H9 (cell line): ENCODE data around the gene FNDC8. TPM values are rescaled to one million over a fixed set of nuclear protein-coding genes. Genes with fewer than 3 reads are reported as not detected.

Experiments
- DNase-seq: peaks from one replicate; pipeline ENCODE4 v3.0.0-alpha.2; 2017
- H2AFZ ChIP-seq: one replicate; pipeline ENCODE4 v1.6.1; 2013; ENCODE audit warnings: mild to moderate bottlenecking, low read length, control low read depth, moderate library complexity
- H2AK5ac ChIP-seq: 2 replicates; pipeline ENCODE4 v1.6.1; 2013; ENCODE audit warnings: low read length, control low read depth, mixed read lengths; ENCODE audit not compliant: insufficient read length
- H2BK120ac ChIP-seq: one replicate; pipeline ENCODE4 v1.6.1; 2013; ENCODE audit warnings: low read depth, mild to moderate bottlenecking, low read length, control low read depth, inconsistent platforms; ENCODE audit not compliant: poor library complexity, severe bottlenecking
- H2BK12ac ChIP-seq: 2 replicates; pipeline ENCODE4 v1.6.1; 2013; ENCODE audit warnings: low read length, control low read depth, mixed read lengths, low read depth; ENCODE audit not compliant: insufficient read length
- H2BK15ac ChIP-seq: 2 replicates; pipeline ENCODE4 v1.6.1; 2013; ENCODE audit warnings: low read depth, low read length, control low read depth
- H2BK20ac ChIP-seq: one replicate; pipeline ENCODE4 v1.6.1; 2013; ENCODE audit warnings: low read depth, mild to moderate bottlenecking, low read length, control low read depth, inconsistent platforms; ENCODE audit not compliant: poor library complexity, severe bottlenecking
- H2BK5ac ChIP-seq: 2 replicates; pipeline ENCODE4 v1.6.1; 2013; ENCODE audit warnings: low read length, control low read depth, mixed read lengths; ENCODE audit not compliant: insufficient read length
- H3K14ac ChIP-seq: 2 replicates; pipeline ENCODE4 v1.6.1; 2013; ENCODE audit warnings: low read length, control low read depth; ENCODE audit not compliant: insufficient read depth
- H3K18ac ChIP-seq: 2 replicates; pipeline ENCODE4 v1.6.1; 2013; ENCODE audit warnings: low read depth, mild to moderate bottlenecking, mixed read lengths, low read length, control low read depth; ENCODE audit not compliant: insufficient read length
- H3K23ac ChIP-seq: 2 replicates; pipeline ENCODE4 v1.6.1; 2013; ENCODE audit warnings: low read length, control low read depth, mixed read lengths, low read depth; ENCODE audit not compliant: insufficient read length
- H3K23me2 ChIP-seq: 2 replicates; pipeline ENCODE4 v1.6.1; 2013; ENCODE audit warnings: low read depth, mild to moderate bottlenecking, mixed read lengths, low read length, control low read depth; ENCODE audit not compliant: insufficient read length, poor library complexity, severe bottlenecking
- H3K27ac ChIP-seq: 2 replicates; pipeline ENCODE4 v1.5.1; 2013; ENCODE audit warnings: low read length, control low read depth, mixed read lengths, low read depth; ENCODE audit not compliant: insufficient read length
- H3K27me3 ChIP-seq: 2 replicates; pipeline ENCODE4 v1.6.1; 2013; ENCODE audit warnings: low read length, control low read depth, inconsistent platforms; ENCODE audit not compliant: insufficient read depth
- H3K4ac ChIP-seq: 2 replicates; pipeline ENCODE4 v1.6.1; 2013; ENCODE audit warnings: low read depth, mild to moderate bottlenecking, control low read depth, inconsistent platforms, low read length, moderate library complexity
- H3K4me1 ChIP-seq: 2 replicates; pipeline ENCODE4 v1.6.1; 2013; ENCODE audit warnings: low read length, control low read depth, inconsistent platforms; ENCODE audit not compliant: insufficient read depth
- H3K4me2 ChIP-seq: 2 replicates; pipeline ENCODE4 v1.6.1; 2013; ENCODE audit warnings: low read length, control low read depth, mixed read lengths; ENCODE audit not compliant: insufficient read length, insufficient read depth
- H3K56ac ChIP-seq: 2 replicates; pipeline ENCODE4 v1.6.1; 2013; ENCODE audit warnings: low read depth, mild to moderate bottlenecking, mixed read lengths, low read length, control low read depth; ENCODE audit not compliant: insufficient read length
- H3K79me1 ChIP-seq: 2 replicates; pipeline ENCODE4 v1.6.1; 2013; ENCODE audit warnings: low read depth, mild to moderate bottlenecking, moderate library complexity, low read length, control low read depth, inconsistent platforms; ENCODE audit not compliant: insufficient read depth, poor library complexity, severe bottlenecking
- H3K79me2 ChIP-seq: 2 replicates; pipeline ENCODE4 v1.6.1; 2013; ENCODE audit warnings: low read length, control low read depth, inconsistent platforms; ENCODE audit not compliant: insufficient read depth
- H3K9ac ChIP-seq: 2 replicates; pipeline ENCODE4 v1.6.1; 2013; ENCODE audit warnings: low read length, control low read depth, mixed read lengths; ENCODE audit not compliant: insufficient read length; ENCODE audit errors: extremely low read depth
- H3K9me3 ChIP-seq: one replicate; pipeline ENCODE4 v1.6.1; 2013; ENCODE audit warnings: low read depth, low read length, inconsistent platforms; ENCODE audit not compliant: control insufficient read depth
- H3T11ph ChIP-seq: one replicate; pipeline ENCODE4 v1.6.1; 2013; ENCODE audit warnings: mild to moderate bottlenecking, low read length, control low read depth, inconsistent platforms
- H4K20me1 ChIP-seq: one replicate; pipeline ENCODE4 v1.6.1; 2013; ENCODE audit not compliant: control insufficient read depth, insufficient read length, insufficient read depth
- H4K5ac ChIP-seq: 2 replicates; pipeline ENCODE4 v1.6.1; 2013; ENCODE audit warnings: low read depth, mild to moderate bottlenecking, mixed read lengths, low read length, control low read depth; ENCODE audit not compliant: insufficient read length
- H4K8ac ChIP-seq: replicated peaks from 2 replicates; pipeline ENCODE4 v1.6.1; 2013; ENCODE audit warnings: low read length, control low read depth, mixed read lengths, low read depth; ENCODE audit not compliant: insufficient read length
- H4K91ac ChIP-seq: 2 replicates; pipeline ENCODE4 v1.6.1; 2013; ENCODE audit warnings: low read depth, mild to moderate bottlenecking, moderate library complexity, mixed read lengths, low read length, control low read depth; ENCODE audit not compliant: insufficient read length
- H3K27ac Mint-ChIP-seq, 3 experiments: 2 replicates in 2 of 3; 3 replicates in 1 of 3; pipeline ENCODE4 v1.8.0; 2020 to 2021; ENCODE audit warnings: mixed read lengths in 3 of 3, mild to moderate bottlenecking in 1 of 3, moderate library complexity in 1 of 3
- H3K27me3 Mint-ChIP-seq: 2 replicates; pipeline ENCODE4 v1.8.0; 2021; ENCODE audit warnings: low read depth, mild to moderate bottlenecking, moderate library complexity, mixed read lengths
- H3K36me3 Mint-ChIP-seq, 3 experiments: 2 replicates in 2 of 3; 3 replicates in 1 of 3; pipeline ENCODE4 v1.8.0; 2020 to 2021; ENCODE audit warnings: low read depth in 3 of 3, mixed read lengths in 3 of 3; ENCODE audit not compliant: insufficient read depth in 1 of 3
- H3K4me1 Mint-ChIP-seq, 2 experiments: 2 replicates each; pipeline ENCODE4 v1.8.0; 2020; ENCODE audit warnings: mixed read lengths in 2 of 2
- H3K4me3 Mint-ChIP-seq, 2 experiments: 2 replicates in 1 of 2; 3 replicates in 1 of 2; pipeline ENCODE4 v1.8.0; 2020 to 2021; ENCODE audit warnings: mild to moderate bottlenecking in 2 of 2, mixed read lengths in 2 of 2, moderate library complexity in 1 of 2
- H3K9me3 Mint-ChIP-seq, 2 experiments: 2 replicates in 1 of 2; 3 replicates in 1 of 2; pipeline ENCODE4 v1.8.0; 2020; ENCODE audit warnings: mild to moderate bottlenecking in 2 of 2, mixed read lengths in 2 of 2, moderate library complexity in 1 of 2
- CTCF ChIP-seq: fragments of 200-600 bp; sonication (generic); conservative IDR thresholded peaks from 3 replicates; pipeline ENCODE4 v1.8.0; 2021; ENCODE audit warnings: antibody characterized with exemption, mild to moderate bottlenecking
- WGBS: extraction: QIAGEN DNeasy Blood & Tissue Kit; methylation state at CpG from one replicate; pipeline ENCODE4 v1.1.7; 2013; ENCODE audit warnings: missing lambda C conversion rate, low lambda C conversion rate, mixed read lengths; ENCODE audit not compliant: insufficient read length; ENCODE audit errors: extremely low coverage; 5-methylcytosine and 5-hydroxymethylcytosine counted together
- total RNA-seq: library from RNA; stranded (reverse); gene quantifications from 2 replicates; pipeline ENCODE4 v1.2.1, GENCODE V29; 2021

The FNDC8 gene
- total RNA-seq, 1 experiment from 2014 or later = not detected

DNA sequence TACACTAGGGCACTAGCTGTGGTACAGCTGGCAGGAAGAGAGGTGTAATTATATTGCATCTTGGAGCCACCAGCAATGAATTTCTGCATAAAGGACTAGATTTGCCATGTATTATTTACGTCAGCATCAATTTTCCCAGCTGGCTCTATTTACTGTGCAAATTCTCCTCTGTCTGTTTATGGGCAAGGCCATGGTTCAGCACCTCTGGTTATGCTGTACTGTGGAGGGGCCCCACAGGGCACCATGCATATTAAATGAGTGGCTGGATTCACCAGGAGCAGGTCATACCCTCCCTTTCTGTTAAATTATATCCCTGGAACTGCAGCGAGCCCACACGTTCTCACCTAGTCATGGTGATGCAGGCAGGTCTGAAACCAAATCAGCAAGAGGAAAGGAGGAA lies 21.5 kb upstream of the FNDC8 start:
- no peak overlapping the region for H3K23ac ChIP-seq
- no peak overlapping the region for H4K5ac ChIP-seq
- H3K4me3 Mint-ChIP-seq = no peak overlapping the region
- no peaks in the 10 kb centered on the region for H3K9me3 Mint-ChIP-seq
- H2BK12ac ChIP-seq = no peak overlapping the region
- no peak overlapping the region for H2AFZ ChIP-seq
- H3K27me3 ChIP-seq = no peaks in the 10 kb centered on the region
- no peaks in the 10 kb centered on the region for H3K79me1 ChIP-seq
- no peak overlapping the region for H3K27ac ChIP-seq
- no peak overlapping the region for H3K4ac ChIP-seq
- H2BK120ac ChIP-seq = no peak overlapping the region
- no peak overlapping the region for H2BK15ac ChIP-seq
- no peak overlapping the region for H2BK20ac ChIP-seq
- no peaks in the 10 kb centered on the region for H3K4me1 ChIP-seq
- no peaks in the 10 kb centered on the region for H4K20me1 ChIP-seq
- H3K36me3 Mint-ChIP-seq = peaks cover 2 to 34% (median 33%) of the 10 kb centered on the region in 3 experiments; a peak in 6 of 7 replicates
- no peak for DNase-seq
- no peaks in the 10 kb centered on the region for H3K79me2 ChIP-seq
- no peak overlapping the region for H4K91ac ChIP-seq
- H3K4me1 Mint-ChIP-seq = no peaks in the 10 kb centered on the region
- H3K14ac ChIP-seq = no peak overlapping the region
- TF ChIP-seq CTCF = no peak
- no peak overlapping the region for H2BK5ac ChIP-seq
- WGBS = no CpG with 5 or more reads among the region's 3 CpGs
- no peak overlapping the region for H3K9ac ChIP-seq
- no peaks in the 10 kb centered on the region for H3K9me3 ChIP-seq
- H3K23me2 ChIP-seq = no peaks in the 10 kb centered on the region
- H4K8ac ChIP-seq = no peak overlapping the region
- H3K27me3 Mint-ChIP-seq = no peaks in the 10 kb centered on the region
- no peak overlapping the region for H3T11ph ChIP-seq
- H3K18ac ChIP-seq = no peak overlapping the region
- H2AK5ac ChIP-seq = no peak overlapping the region
- H3K56ac ChIP-seq = no peak overlapping the region
- H3K4me2 ChIP-seq = no peak overlapping the region
- H3K27ac Mint-ChIP-seq = no peak overlapping the region; a peak in 1 of 7 replicates
